ENCODE measurements around the gene PC.

The PC gene

DNA sequence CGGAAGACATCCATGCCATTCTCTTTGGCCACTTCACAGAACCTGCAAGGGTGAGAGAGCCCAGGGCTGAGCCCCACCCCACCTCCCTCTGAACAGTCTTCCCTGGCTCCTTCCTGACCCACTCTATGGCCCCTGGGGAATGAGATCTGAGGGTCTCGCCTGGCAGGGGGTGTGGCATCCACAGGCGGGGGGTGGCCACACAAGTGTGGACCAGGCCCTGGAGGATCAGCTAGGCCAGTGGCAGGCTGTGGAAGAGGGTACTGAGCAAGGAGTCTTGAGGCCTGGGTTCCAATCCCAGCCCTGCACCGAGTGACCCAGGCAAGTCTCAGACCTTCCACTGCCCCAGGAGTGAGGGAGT, 107.0 kb downstream of the PC start:
- Histone ChIP-seq H3K27me3 (ENCODE audit: control insufficient read depth, insufficient read depth, low read length) (no peaks in the 10 kb centered on the region), H3K27ac (no peak overlapping the region), H3K79me2 (no peaks in the 10 kb centered on the region), H2AFZ (no peak overlapping the region), H3K9me3 (ENCODE audit: control insufficient read depth, low read length) (no peaks in the 10 kb centered on the region), H3K4me3 (ENCODE audit: low read depth, low read length) (no peak overlapping the region), H3K36me3 (ENCODE audit: control insufficient read depth, insufficient read depth, low read length) (no peaks in the 10 kb centered on the region), H3K4me1 (no peaks in the 10 kb centered on the region), H3K9ac (no peak overlapping the region), H3K4me2 (ENCODE audit: low read length) (no peak overlapping the region)
- TF ChIP-seq, protein P1, sequence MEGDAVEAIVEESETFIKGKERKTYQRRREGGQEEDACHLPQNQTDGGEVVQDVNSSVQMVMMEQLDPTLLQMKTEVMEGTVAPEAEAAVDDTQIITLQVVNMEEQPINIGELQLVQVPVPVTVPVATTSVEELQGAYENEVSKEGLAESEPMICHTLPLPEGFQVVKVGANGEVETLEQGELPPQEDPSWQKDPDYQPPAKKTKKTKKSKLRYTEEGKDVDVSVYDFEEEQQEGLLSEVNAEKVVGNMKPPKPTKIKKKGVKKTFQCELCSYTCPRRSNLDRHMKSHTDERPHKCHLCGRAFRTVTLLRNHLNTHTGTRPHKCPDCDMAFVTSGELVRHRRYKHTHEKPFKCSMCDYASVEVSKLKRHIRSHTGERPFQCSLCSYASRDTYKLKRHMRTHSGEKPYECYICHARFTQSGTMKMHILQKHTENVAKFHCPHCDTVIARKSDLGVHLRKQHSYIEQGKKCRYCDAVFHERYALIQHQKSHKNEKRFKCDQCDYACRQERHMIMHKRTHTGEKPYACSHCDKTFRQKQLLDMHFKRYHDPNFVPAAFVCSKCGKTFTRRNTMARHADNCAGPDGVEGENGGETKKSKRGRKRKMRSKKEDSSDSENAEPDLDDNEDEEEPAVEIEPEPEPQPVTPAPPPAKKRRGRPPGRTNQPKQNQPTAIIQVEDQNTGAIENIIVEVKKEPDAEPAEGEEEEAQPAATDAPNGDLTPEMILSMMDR (IDR thresholded peaks at IDR 0.05), result no peak

DNA sequence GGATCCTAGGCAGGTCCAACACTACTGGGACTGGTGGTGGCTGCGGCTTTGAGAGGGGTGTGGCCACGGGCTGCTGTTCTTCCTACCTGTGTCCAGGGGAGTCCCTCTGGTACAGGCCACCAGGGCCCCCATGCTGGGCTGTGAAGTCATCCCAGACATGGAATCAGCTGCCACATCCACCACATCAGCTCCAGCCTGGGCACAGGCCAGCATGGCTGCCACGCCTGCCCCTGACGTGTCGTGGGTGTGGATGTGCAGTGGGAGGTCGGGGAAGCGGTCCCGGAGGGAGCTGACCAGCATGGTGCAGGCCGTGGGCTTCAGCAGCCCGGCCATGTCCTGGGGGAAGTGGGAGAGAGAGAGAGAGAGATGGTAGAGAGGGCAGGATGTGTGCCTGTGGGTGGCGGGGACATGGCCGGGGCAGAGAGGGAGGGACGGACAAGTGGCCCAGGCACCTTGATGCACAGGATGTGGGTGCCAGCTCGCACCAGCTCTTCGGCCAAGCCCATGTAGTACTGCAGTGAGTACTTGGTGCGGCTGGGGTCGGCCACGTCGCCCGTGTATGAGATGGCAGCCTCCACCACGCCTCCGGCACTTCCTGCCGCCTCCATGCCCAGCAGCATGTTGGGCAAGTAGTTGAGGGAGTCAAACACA, 107.5 kb downstream of the PC start:
- Histone ChIP-seq H3K4me2 (ENCODE audit: low read length) (no peak overlapping the region), H3K36me3 (ENCODE audit: control insufficient read depth, insufficient read depth, low read length) (no peaks in the 10 kb centered on the region), H3K79me2 (no peaks in the 10 kb centered on the region), H3K9me3 (ENCODE audit: control insufficient read depth, low read length) (no peaks in the 10 kb centered on the region), H3K27ac (no peak overlapping the region), H3K4me1 (no peaks in the 10 kb centered on the region), H2AFZ (no peak overlapping the region), H3K4me3 (ENCODE audit: low read depth, low read length) (no peak overlapping the region), H3K9ac (no peak overlapping the region), H3K27me3 (ENCODE audit: control insufficient read depth, insufficient read depth, low read length) (no peaks in the 10 kb centered on the region)
- TF ChIP-seq, protein P1 (IDR thresholded peaks at IDR 0.05), result no peak

DNA sequence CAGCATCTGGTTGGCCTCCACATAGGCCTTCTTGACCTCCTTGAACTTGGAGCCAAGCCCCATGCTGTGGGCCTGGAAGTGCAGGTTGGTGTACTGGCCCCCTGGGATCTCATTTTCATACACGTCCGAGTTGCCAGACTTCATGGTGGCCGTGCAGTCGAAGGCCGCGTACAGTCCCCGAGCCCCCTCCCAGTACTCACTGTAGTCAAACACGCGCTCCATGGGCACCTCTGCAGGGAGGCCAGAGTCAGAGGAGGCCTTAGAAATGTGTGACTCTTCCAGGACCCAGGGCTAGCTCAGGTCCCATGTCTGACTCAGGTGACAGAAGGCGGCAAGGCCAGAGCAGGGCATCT, 108.0 kb downstream of the PC start:
- H3K9me3 ChIP-seq (ENCODE audit: control insufficient read depth, low read length), result no peaks in the 10 kb centered on the region
- no peak overlapping the region for H2AFZ ChIP-seq
- H3K27me3 ChIP-seq (ENCODE audit: control insufficient read depth, insufficient read depth, low read length), result no peaks in the 10 kb centered on the region
- H3K4me3 ChIP-seq (ENCODE audit: low read depth, low read length), result no peak overlapping the region
- no peaks in the 10 kb centered on the region for H3K4me1 ChIP-seq
- no peaks in the 10 kb centered on the region for H3K79me2 ChIP-seq
- TF ChIP-seq, protein P1 (IDR thresholded peaks at IDR 0.05), result no peak
- H3K27ac ChIP-seq, result no peak overlapping the region
- no peaks in the 10 kb centered on the region for H3K36me3 ChIP-seq (ENCODE audit: control insufficient read depth, insufficient read depth, low read length)
- no peak overlapping the region for H3K9ac ChIP-seq
- no peak overlapping the region for H3K4me2 ChIP-seq (ENCODE audit: low read length)

DNA sequence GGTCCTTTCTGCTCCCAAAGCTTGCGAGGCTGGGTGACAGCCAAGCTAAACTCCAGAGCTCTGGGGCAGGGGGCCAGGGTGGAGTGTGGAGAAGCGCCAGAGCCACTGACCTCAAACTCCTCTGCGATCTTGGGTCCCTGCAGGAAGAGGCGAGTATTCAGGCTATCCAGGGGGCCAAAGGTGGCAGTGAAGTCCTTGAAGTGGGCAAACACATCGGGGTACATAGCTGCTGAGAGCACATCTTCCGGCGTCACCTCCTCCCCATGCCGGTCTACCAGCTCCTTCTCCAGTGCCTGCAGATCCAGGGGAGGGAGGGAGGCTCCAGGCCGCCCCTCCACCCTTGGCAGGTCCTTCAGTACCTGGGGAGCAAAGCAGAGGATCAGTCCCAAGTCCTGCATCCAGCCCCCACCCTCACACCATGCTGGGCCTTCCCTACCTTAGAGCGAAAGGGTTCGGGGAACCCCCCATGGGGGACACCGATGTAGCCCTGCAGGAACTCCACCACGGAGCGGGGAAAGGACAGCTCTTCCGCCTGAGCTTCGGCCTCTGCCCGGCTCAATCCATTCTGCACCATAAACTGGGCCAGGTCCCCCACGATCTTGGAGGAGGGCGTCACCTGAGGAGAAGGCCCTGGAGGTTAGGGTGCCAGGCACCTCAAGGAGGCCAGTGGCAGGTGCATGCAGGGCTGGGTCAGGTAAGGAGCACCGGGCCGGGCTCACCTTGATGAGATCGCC, 108.5 kb downstream of the PC start:
- Histone ChIP-seq H3K9me3 (ENCODE audit: control insufficient read depth, low read length) (no peaks in the 10 kb centered on the region), H3K27ac (no peak overlapping the region), H3K27me3 (ENCODE audit: control insufficient read depth, insufficient read depth, low read length) (no peaks in the 10 kb centered on the region), H2AFZ (no peak overlapping the region), H3K9ac (no peak overlapping the region), H3K79me2 (no peaks in the 10 kb centered on the region), H3K4me2 (ENCODE audit: low read length) (no peak overlapping the region), H3K4me1 (no peaks in the 10 kb centered on the region), H3K36me3 (ENCODE audit: control insufficient read depth, insufficient read depth, low read length) (no peaks in the 10 kb centered on the region), H3K4me3 (ENCODE audit: low read depth, low read length) (no peak overlapping the region)
- TF ChIP-seq, protein P1 (IDR thresholded peaks at IDR 0.05), result no peak

Measured in parathyroid adenoma (tissue), 2 donors.